IPS-NIHi11 (cell line): ENCODE data around the gene IL12A.

Experiments
- DNase-seq: peaks from one replicate; pipeline ENCODE4 v3.0.0; 2012; ENCODE audit warnings: mixed read lengths, low spot score

IL12A gene

GRCh38 chr3:160027541-160028195 is 39.0 kb downstream of the IL12A start:
- no peak for DNase-seq

GRCh38 chr3:160035757-160036156 is 47.1 kb downstream of the IL12A start:
- DNase-seq: no peak

GRCh38 chr3:160038862-160039562 is 50.4 kb downstream of the IL12A start:
- peak; percentile 62 for DNase-seq

GRCh38 chr3:160040181-160040580 is 51.5 kb downstream of the IL12A start:
- DNase-seq: no peak

- no peak for DNase-seq
Measured at GRCh38 chr3:160041465-160041864, 52.8 kb downstream of the IL12A start.

GRCh38 chr3:160044121-160044520 is 55.5 kb downstream of the IL12A start:
- no peak for DNase-seq
